ENCODE data around the gene RNF222. TPM values are rescaled to one million over a fixed set of nuclear protein-coding genes. Genes with fewer than 3 reads are reported as not detected.

Gene RNF222
- polyA plus RNA-seq, 1 of the 3 experiments (the other 2 are of a cell fraction) = not detected

GRCh38 chr17:8383143-8383822 lies 14.3 kb downstream of the RNF222 start, which contains the start of gene RPL26 (continued):
- TF ChIP-seq PBX3 (IDR thresholded peaks at IDR 0.05) (no peak; the same call in 1 of the 2 replicates), SIN3A (IDR thresholded peaks at IDR 0.05; ENCODE audit: borderline replicate concordance, low read depth, low read length) (peak; percentile 97; the same call in 1 of the 2 replicates), GABPA (IDR thresholded peaks at IDR 0.05; ENCODE audit: low read depth) (peak; percentile 80)

GRCh38 chr17:8382880-8383142 lies 14.8 kb downstream of the RNF222 start:
- DNase-seq = no peak
- peak overlapping the region; percentile 98 for H3K4me2 ChIP-seq
- H3K9me2 ChIP-seq = no peaks in the 10 kb centered on the region
- H3K9ac ChIP-seq = peak overlapping the region; percentile 95
- ChIA-PET CTCF (interaction anchor here (0.6 to 2.9 kb wide), 11 partner anchors 12 to 403 kb away, joined by 3 to 16 read pairs (median 4); partner anchors contain the start of gene RNF222), POLR2A (interaction anchor here (1.0 kb wide), 1 partner anchor 160 kb away, joined by 4 read pairs; no protein-coding TSS in a partner anchor)
- TF ChIP-seq PBX3 (IDR thresholded peaks at IDR 0.05) = no peak
- H3K79me2 ChIP-seq (ENCODE audit: insufficient read depth) = peaks cover 49% of the 10 kb centered on the region
- peak overlapping the region; percentile 73 to 87 for H3K4me3 ChIP-seq (ENCODE audit: low read depth in 2 of 2, low read length in 1 of 2)
- H3F3A ChIP-seq (replicated peaks; ENCODE audit: insufficient read depth) = peaks cover 67% of the 10 kb centered on the region
- peaks cover 23 to 45% of the 10 kb centered on the region in 2 experiments for H3K36me3 ChIP-seq (replicated peaks in 1 of 2; ENCODE audit: control insufficient read depth in 1 of 2, insufficient read depth in 2 of 2, low read length in 1 of 2)
- H3K27ac ChIP-seq (ENCODE audit: low read depth in 2 of 2, low read length in 1 of 2) = peak overlapping the region; percentile 77 to 90
- H3K9me3 ChIP-seq = no peaks in the 10 kb centered on the region
- H3K27me3 ChIP-seq (ENCODE audit: insufficient read depth) = no peaks in the 10 kb centered on the region
- WGBS (ENCODE audit: low lambda C conversion rate) = under 1% methylated on average over 14 of the region's 15 CpGs
- H3K4me1 ChIP-seq (ENCODE audit: control insufficient read depth in 1 of 2, insufficient read depth in 2 of 2, low read depth in 1 of 2, low read length in 1 of 2) = peaks cover 21 to 28% of the 10 kb centered on the region in 2 experiments; a peak in 3 of 4 replicates
- peaks cover 44% of the 10 kb centered on the region for H4K20me1 ChIP-seq (ENCODE audit: insufficient read depth)
- peak overlapping the region; percentile 48; the same call in 1 of the 2 replicates for H2AFZ ChIP-seq (ENCODE audit: low read depth)

- H2AFZ ChIP-seq (ENCODE audit: low read depth) = peak overlapping the region; percentile 48; the same call in 1 of the 2 replicates
- no peak for TF ChIP-seq YY1 (IDR thresholded peaks at IDR 0.05; ENCODE audit: low read depth)
- no peak for TF ChIP-seq RXRA (IDR thresholded peaks at IDR 0.05; ENCODE audit: borderline replicate concordance, low read depth)
- TF ChIP-seq MAX (IDR thresholded peaks at IDR 0.05; ENCODE audit: low read depth) = no peak
- no peak for TF ChIP-seq CTCF (IDR thresholded peaks at IDR 0.05)
- TF ChIP-seq NRF1 (IDR thresholded peaks at IDR 0.05; ENCODE audit: low read depth, low read length) = no peak
- no peak for TF ChIP-seq ELF1 (IDR thresholded peaks at IDR 0.05)
- TF ChIP-seq IRF3 (IDR thresholded peaks at IDR 0.05; ENCODE audit: low read depth, low read length) = no peak
- TF ChIP-seq GABPA (IDR thresholded peaks at IDR 0.05; ENCODE audit: low read depth) = no peak
- no peak for TF ChIP-seq NFIC (IDR thresholded peaks at IDR 0.05; ENCODE audit: borderline replicate concordance)
- H4K20me1 ChIP-seq (ENCODE audit: insufficient read depth) = peaks cover 49% of the 10 kb centered on the region
- ChIA-PET CTCF (interaction anchor here (0.6 to 2.9 kb wide), 10 partner anchors 11 to 403 kb away, joined by 3 to 16 read pairs (median 4); partner anchors contain the start of gene RNF222), POLR2A (interaction anchor here (1.0 kb wide), 1 partner anchor 159 kb away, joined by 4 read pairs; no protein-coding TSS in a partner anchor)
- H3K27me3 ChIP-seq (ENCODE audit: insufficient read depth) = no peaks in the 10 kb centered on the region
- DNase-seq = no peak
- peak overlapping the region; percentile 98 for H3K4me2 ChIP-seq
- peaks cover 21 to 28% of the 10 kb centered on the region in 2 experiments; a peak in 3 of 4 replicates for H3K4me1 ChIP-seq (ENCODE audit: control insufficient read depth in 1 of 2, insufficient read depth in 2 of 2, low read depth in 1 of 2, low read length in 1 of 2)
- H3F3A ChIP-seq (replicated peaks; ENCODE audit: insufficient read depth) = peaks cover 72% of the 10 kb centered on the region
- H3K4me3 ChIP-seq (ENCODE audit: low read depth in 2 of 2, low read length in 1 of 2) = peak overlapping the region; percentile 73 to 87
- H3K79me2 ChIP-seq (ENCODE audit: insufficient read depth) = peaks cover 49% of the 10 kb centered on the region
- WGBS (ENCODE audit: low lambda C conversion rate) = 3% methylated on average over 27 of the region's 27 CpGs
- H3K36me3 ChIP-seq (replicated peaks in 1 of 2; ENCODE audit: control insufficient read depth in 1 of 2, insufficient read depth in 2 of 2, low read length in 1 of 2) = peaks cover 28 to 51% of the 10 kb centered on the region in 2 experiments
- no peaks in the 10 kb centered on the region for H3K9me3 ChIP-seq
- H3K27ac ChIP-seq (ENCODE audit: low read depth in 2 of 2, low read length in 1 of 2) = peak overlapping the region; percentile 77 to 90
- peak overlapping the region; percentile 95 for H3K9ac ChIP-seq
- no peaks in the 10 kb centered on the region for H3K9me2 ChIP-seq
Measured at GRCh38 chr17:8382052-8382879, 15.4 kb downstream of the RNF222 start.

Measured in SK-N-SH (cell line).